Caco-2 (cell line): ENCODE data around the gene SLTM. TPM values are rescaled to one million over a fixed set of nuclear protein-coding genes. Genes with fewer than 3 reads are reported as not detected.

Experiments
- Bru-seq: library from RNA; stranded (reverse); fragments of 400-500 nt; gene quantifications from one replicate; lab custom pipeline; 2021; lab: Mats Ljungman, UMichigan
- BruChase-seq, 2 experiments: library from RNA; stranded (reverse); fragments of 400-500 nt; gene quantifications; one replicate each; lab custom pipeline; 2021; lab: Mats Ljungman, UMichigan
- BruUV-seq: library from RNA; stranded (reverse); fragments of 400-500 nt; replicated peaks from 2 replicates; lab custom pipeline; 2021; lab: Mats Ljungman, UMichigan
- CTCF ChIA-PET: fragments of 300-600 bp; sonication (Branson Sonifier 250); formaldehyde crosslinking; loops from one replicate; lab custom pipeline; 2022; ENCODE audit warnings: antibody characterized with exemption; lab: Charles Lee
- POLR2A ChIA-PET: fragments of 300-600 bp; sonication (Branson Sonifier 250); formaldehyde crosslinking; loops from one replicate; lab custom pipeline; 2022; ENCODE audit warnings: antibody characterized with exemption; lab: Charles Lee
- DNase-seq, 2 experiments: peaks; one replicate each; pipeline versions ENCODE4 v3.0.0 to v3.0.0-alpha.2; 2020 to 2022
- H3K27me3 ChIP-seq: replicated peaks from 2 replicates; pipeline ENCODE4 v1.6.0; 2011; ENCODE audit warnings: low read length; ENCODE audit not compliant: control insufficient read depth, insufficient read depth
- H3K36me3 ChIP-seq: 2 replicates; pipeline ENCODE4 v1.5.1; 2011; ENCODE audit warnings: low read length; ENCODE audit not compliant: control insufficient read depth, insufficient read depth
- H3K4me1 ChIP-seq: fragments of 250-450 bp; sonication (Bioruptor Pico); 2 replicates; pipeline ENCODE4 v1.5.1; 2020; ENCODE audit warnings: mild to moderate bottlenecking
- H3K4me3 ChIP-seq: 2 replicates; pipeline ENCODE4 v1.5.1; 2011; ENCODE audit warnings: low read depth, mild to moderate bottlenecking, control low read depth, low read length
- H3K9me3 ChIP-seq: fragments of 250-450 bp; sonication (Bioruptor Pico); 2 replicates; pipeline ENCODE4 v1.5.1; 2020; ENCODE audit warnings: mild to moderate bottlenecking, moderate library complexity
- H3K27ac Mint-ChIP-seq: one replicate; pipeline ENCODE4 v1.8.0; 2022; ENCODE audit warnings: mixed read lengths; ENCODE audit not compliant: unreplicated experiment
- H3K27me3 Mint-ChIP-seq: one replicate; pipeline ENCODE4 v1.8.0; 2022; ENCODE audit warnings: mixed read lengths; ENCODE audit not compliant: insufficient read depth, unreplicated experiment
- H3K36me3 Mint-ChIP-seq: one replicate; pipeline ENCODE4 v1.8.0; 2022; ENCODE audit warnings: mild to moderate bottlenecking, mixed read lengths; ENCODE audit not compliant: insufficient read depth, unreplicated experiment
- H3K4me1 Mint-ChIP-seq: one replicate; pipeline ENCODE4 v1.8.0; 2022; ENCODE audit warnings: low read depth, mixed read lengths; ENCODE audit not compliant: unreplicated experiment
- H3K4me3 Mint-ChIP-seq: one replicate; pipeline ENCODE4 v1.8.0; 2022; ENCODE audit warnings: mild to moderate bottlenecking, moderate library complexity, mixed read lengths; ENCODE audit not compliant: unreplicated experiment
- H3K9me3 Mint-ChIP-seq: one replicate; pipeline ENCODE4 v1.8.0; 2022; ENCODE audit warnings: mixed read lengths; ENCODE audit not compliant: unreplicated experiment
- intact Hi-C: fragments of 100-400 bp; cut with micrococcal nuclease; formaldehyde crosslinking; loops from one replicate; pipeline ENCODE4 v1.10.0; 2022; ENCODE audit not compliant: unreplicated experiment
- long read RNA-seq: library from polyadenylated mRNA; stranded (forward); transcript quantifications from one replicate; pipeline ENCODE4 v2.0.0, GENCODE V29; 2022
- total RNA-seq: library from RNA; stranded (reverse); gene quantifications from 2 replicates; pipeline ENCODE4 v1.2.3, GENCODE V29; 2022
- TF ChIP-seq, protein P1 (sequence below), 2 experiments: fragments of 200-600 bp in 1 of 2; IDR thresholded peaks; 1 replicate in 1 of 2; 2 replicates in 1 of 2; pipeline versions ENCODE4 v1.5.1 to v1.8.0; 2011 to 2022; ENCODE audit warnings: antibody characterized with exemption in 1 of 2, control low read depth in 1 of 2, inconsistent platforms in 1 of 2, low read depth in 1 of 2, low read length in 1 of 2, mild to moderate bottlenecking in 1 of 2, moderate library complexity in 1 of 2; ENCODE audit not compliant: insufficient read depth in 1 of 2, severe bottlenecking in 1 of 2, unreplicated experiment in 1 of 2

Gene SLTM
- total RNA-seq (79.5 and 94.0 TPM in 2 replicates), Bru-seq, nascent RNA (percentile 92 among the genes with signal in this experiment), BruChase-seq, experiment 1, labeled RNA remaining after a 2-hour chase (percentile 91 among the genes with signal in this experiment), BruChase-seq, experiment 2, labeled RNA remaining after a 6-hour chase (percentile 92 among the genes with signal in this experiment)
- long read RNA-seq, full-length matches to known transcripts = 28 of 81 reads
- long read RNA-seq, partial matches to known transcripts = 8 of 81 reads
- long read RNA-seq, other reads (novel, unspliced or antisense) = 45 of 81 reads

DNA sequence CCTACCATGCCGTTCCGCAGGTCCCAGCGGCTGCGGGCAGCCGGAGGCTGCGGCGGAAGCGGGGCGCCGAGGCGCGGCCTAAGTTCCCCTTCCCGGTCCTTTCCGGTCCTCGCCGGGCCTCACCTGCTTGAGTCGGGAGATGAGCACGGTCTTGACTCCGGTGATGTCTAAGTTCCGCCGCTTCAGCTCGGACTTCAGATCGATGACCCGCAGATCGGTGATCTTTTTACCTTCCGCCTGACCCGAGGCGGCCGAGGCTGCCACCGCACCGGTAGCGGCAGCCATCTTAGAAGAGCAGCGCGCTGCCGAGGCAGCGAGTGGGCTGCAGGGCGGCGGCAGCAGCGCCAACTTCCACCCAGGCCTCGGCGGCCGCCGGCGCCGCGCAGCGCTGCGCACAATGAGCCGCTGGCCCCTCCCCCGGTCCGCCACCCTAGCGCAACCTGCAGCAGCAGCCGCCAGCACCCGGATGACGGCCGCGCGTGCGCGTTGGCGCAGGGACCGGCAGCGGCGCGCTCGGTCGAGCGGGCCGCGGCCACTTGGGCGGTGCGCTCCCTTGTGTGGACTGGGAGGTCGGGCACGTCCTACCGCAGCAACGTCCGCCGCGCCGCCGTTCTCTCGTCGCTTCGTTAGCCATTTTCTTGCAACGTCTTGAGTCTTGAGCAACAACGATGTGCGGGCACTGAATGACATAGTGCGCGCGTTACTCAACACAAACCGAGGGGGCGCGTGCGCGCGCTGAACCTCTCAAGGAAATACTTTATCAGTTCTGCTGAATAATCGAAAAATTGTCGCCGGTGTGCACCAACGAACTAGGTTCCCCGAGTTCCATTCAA is at the start of gene SLTM:
SLTM (minus strand) TSS at position 399 of the 833 bp plus-strand sequence; CDS start at position 285, 114 bp downstream.
- peak within 1 kb of the TSS; percentile 77 for H3K4me3 ChIP-seq
- no peaks in the 10 kb centered on the region for H3K27me3 ChIP-seq
- BruUV-seq = no TSS peak
- H3K9me3 Mint-ChIP-seq = no peaks in the 10 kb centered on the region
- CTCF ChIA-PET = no interaction called here
- H3K9me3 ChIP-seq = no peaks in the 10 kb centered on the region
- H3K4me1 ChIP-seq = peaks cover 12% of the 10 kb centered on the region
- peak; percentile 95 for DNase-seq
- intact Hi-C loops = loop anchor here (5.0 kb wide), 1 partner anchor 161 kb away; the partner anchor contains the start of gene MINDY2
- peak within 1 kb of the TSS; percentile 98 for H3K27ac Mint-ChIP-seq
- H3K36me3 ChIP-seq = no peaks in the 10 kb centered on the region
- H3K27me3 Mint-ChIP-seq = no peaks in the 10 kb centered on the region
- no peaks in the 10 kb centered on the region for H3K4me1 Mint-ChIP-seq
- peaks cover 13% of the 10 kb centered on the region for H3K36me3 Mint-ChIP-seq
- H3K4me3 Mint-ChIP-seq = peak within 1 kb of the TSS; percentile 91
- POLR2A ChIA-PET = no interaction called here
- TF ChIP-seq, protein P1, sequence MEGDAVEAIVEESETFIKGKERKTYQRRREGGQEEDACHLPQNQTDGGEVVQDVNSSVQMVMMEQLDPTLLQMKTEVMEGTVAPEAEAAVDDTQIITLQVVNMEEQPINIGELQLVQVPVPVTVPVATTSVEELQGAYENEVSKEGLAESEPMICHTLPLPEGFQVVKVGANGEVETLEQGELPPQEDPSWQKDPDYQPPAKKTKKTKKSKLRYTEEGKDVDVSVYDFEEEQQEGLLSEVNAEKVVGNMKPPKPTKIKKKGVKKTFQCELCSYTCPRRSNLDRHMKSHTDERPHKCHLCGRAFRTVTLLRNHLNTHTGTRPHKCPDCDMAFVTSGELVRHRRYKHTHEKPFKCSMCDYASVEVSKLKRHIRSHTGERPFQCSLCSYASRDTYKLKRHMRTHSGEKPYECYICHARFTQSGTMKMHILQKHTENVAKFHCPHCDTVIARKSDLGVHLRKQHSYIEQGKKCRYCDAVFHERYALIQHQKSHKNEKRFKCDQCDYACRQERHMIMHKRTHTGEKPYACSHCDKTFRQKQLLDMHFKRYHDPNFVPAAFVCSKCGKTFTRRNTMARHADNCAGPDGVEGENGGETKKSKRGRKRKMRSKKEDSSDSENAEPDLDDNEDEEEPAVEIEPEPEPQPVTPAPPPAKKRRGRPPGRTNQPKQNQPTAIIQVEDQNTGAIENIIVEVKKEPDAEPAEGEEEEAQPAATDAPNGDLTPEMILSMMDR (IDR thresholded peaks at IDR 0.05; ENCODE audit: insufficient read depth in 1 of 2, low read depth in 1 of 2, low read length in 1 of 2, severe bottlenecking in 1 of 2, unreplicated experiment in 1 of 2) = peak; percentile 10 to 39

DNA sequence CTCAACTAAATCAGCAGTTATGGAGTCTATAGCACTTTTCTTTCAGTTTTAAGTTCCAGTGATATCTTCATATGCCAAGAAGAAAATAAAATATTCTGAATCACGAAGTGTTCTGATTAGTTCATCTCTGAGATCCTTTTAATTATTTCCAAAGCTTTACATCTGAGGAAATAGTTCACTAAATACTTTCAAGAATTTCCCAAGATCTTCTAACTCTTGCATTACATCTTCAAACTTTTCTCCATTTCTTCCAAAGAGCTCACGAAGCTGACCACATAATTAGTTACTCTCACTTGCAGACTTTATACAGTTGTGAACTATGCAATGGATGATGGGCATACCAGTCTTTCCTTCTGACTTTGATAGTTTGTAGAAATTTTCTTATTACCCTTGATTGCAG is 49.8 kb upstream of the SLTM start:
- TF ChIP-seq, protein P1 (IDR thresholded peaks at IDR 0.05; ENCODE audit: insufficient read depth in 1 of 2, low read depth in 1 of 2, low read length in 1 of 2, severe bottlenecking in 1 of 2, unreplicated experiment in 1 of 2) = no peak
- BruUV-seq = no TSS peak
- H3K27me3 ChIP-seq = no peaks in the 10 kb centered on the region
- H3K9me3 Mint-ChIP-seq = no peaks in the 10 kb centered on the region
- H3K4me1 ChIP-seq = peaks cover 10% of the 10 kb centered on the region; the same call in 1 of the 2 replicates
- no peak for DNase-seq
- no peak overlapping the region for H3K4me3 Mint-ChIP-seq
- intact Hi-C loops = no loop called here
- no peak overlapping the region for H3K4me3 ChIP-seq
- H3K36me3 Mint-ChIP-seq = peaks cover 3% of the 10 kb centered on the region
- ChIA-PET CTCF (no interaction called here), POLR2A (no interaction called here)
- H3K9me3 ChIP-seq = no peaks in the 10 kb centered on the region
- H3K27me3 Mint-ChIP-seq = peaks cover 4% of the 10 kb centered on the region
- H3K4me1 Mint-ChIP-seq = no peaks in the 10 kb centered on the region
- H3K27ac Mint-ChIP-seq = no peak overlapping the region
- H3K36me3 ChIP-seq = no peaks in the 10 kb centered on the region

DNA sequence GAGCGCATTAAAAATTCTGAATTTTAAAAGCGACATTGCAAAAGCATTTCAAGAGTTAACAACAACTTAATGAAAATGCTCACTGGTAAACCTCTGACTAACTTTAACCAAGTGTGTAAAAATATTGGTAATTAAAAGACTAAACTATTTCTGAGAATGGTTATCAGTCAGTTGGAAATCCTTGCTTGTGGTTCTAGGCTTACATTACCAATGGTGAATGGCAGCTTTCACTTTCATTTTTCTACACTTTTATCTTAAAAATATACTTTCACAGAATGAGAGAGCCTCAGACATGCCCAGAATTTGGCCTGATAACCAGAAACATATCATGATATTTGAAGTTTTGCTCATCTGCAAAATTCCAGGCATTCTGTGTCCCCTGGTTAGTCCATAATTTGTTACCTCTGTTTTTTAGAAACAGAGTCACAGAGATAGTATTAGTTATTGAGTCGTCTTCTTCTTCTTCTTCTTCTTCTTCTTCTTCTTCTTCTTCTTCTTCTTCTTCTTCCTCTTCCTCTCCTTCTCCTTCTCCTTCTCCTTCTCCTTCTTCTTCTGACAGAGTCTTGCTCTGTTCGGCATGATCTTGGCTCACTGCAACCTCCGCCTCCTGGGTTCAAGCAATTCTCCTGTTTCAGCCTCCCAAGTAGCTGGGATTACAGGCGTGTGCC is 48.5 kb upstream of the SLTM start:
- POLR2A ChIA-PET = no interaction called here
- no peaks in the 10 kb centered on the region for H3K36me3 Mint-ChIP-seq
- H3K4me3 ChIP-seq = no peak overlapping the region

More for the DNA sequence above, 48.5 kb upstream of the SLTM start:
- Mint-ChIP-seq H3K27me3 (peaks cover 4% of the 10 kb centered on the region), H3K4me1 (no peaks in the 10 kb centered on the region), H3K9me3 (no peaks in the 10 kb centered on the region), H3K27ac (no peak overlapping the region), H3K4me3 (no peak overlapping the region)
- CTCF ChIA-PET = no interaction called here
- Histone ChIP-seq H3K9me3 (no peaks in the 10 kb centered on the region), H3K4me1 (peaks cover 9% of the 10 kb centered on the region; the same call in 1 of the 2 replicates), H3K27me3 (no peaks in the 10 kb centered on the region), H3K36me3 (no peaks in the 10 kb centered on the region)
- intact Hi-C loops = loop anchor here (2.0 kb wide), 3 partner anchors 123 to 519 kb away; partner anchors contain the start of gene CCNB2
- TF ChIP-seq, protein P1 (IDR thresholded peaks at IDR 0.05; ENCODE audit: insufficient read depth in 1 of 2, low read depth in 1 of 2, low read length in 1 of 2, severe bottlenecking in 1 of 2, unreplicated experiment in 1 of 2) = no peak
- no TSS peak for BruUV-seq
- DNase-seq = no peak
